GM19023 (cell line): Measurements from ENCODE around the gene FGD2.

ENCODE experiments used
- ATAC-seq: cut with Tn5 transposase; IDR thresholded peaks from one replicate; pipeline ENCODE4 v1.9.1; 2021; ENCODE audit warnings: mild to moderate bottlenecking, moderate library complexity; ENCODE audit not compliant: unreplicated experiment

FGD2 gene

DNA sequence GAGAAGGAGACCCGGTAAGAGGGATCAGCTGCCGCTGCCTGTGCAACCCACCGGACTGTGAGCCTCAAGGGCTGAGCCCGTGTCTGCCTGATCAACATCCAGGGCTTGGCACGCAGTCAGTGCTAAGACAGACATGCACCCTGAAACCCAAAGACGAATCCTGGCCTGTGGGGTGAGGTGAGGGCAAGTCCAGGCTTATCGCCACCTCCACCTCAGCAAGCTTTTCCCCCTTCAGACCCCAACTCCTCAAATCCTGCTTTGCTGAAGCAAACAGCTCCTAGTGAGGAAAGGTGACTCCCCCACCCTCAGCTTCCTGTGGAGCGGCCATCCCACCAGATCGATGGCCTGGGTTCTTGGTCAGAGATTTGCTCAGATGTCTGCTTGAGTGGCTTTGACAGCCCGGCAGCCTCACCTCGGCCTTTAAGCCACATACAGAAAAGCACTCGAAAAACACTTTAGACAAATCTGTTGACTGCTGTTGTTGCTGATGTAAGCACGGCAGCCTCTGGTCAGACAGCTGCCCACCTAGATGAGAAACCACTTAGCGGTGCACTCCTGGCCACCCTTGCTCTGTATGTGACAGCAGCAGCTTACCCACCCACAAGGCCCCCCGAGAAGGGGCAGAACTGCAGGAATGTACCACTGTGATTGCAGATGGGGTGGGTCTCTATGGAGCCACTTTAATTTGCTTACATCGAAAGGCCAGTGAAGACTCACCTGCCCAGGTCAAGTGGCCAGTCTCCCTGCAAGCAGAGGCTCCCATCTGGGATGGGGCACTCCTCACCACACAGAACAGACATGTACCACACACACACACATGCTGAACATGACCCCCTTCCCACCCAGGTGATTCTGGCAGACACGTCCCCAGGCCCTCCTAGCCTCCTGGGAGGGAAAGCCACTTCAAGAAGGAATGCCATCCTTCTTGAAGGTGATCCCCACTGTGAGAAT, 34.3 kb upstream of the FGD2 start:
- ATAC-seq = no peak

DNA sequence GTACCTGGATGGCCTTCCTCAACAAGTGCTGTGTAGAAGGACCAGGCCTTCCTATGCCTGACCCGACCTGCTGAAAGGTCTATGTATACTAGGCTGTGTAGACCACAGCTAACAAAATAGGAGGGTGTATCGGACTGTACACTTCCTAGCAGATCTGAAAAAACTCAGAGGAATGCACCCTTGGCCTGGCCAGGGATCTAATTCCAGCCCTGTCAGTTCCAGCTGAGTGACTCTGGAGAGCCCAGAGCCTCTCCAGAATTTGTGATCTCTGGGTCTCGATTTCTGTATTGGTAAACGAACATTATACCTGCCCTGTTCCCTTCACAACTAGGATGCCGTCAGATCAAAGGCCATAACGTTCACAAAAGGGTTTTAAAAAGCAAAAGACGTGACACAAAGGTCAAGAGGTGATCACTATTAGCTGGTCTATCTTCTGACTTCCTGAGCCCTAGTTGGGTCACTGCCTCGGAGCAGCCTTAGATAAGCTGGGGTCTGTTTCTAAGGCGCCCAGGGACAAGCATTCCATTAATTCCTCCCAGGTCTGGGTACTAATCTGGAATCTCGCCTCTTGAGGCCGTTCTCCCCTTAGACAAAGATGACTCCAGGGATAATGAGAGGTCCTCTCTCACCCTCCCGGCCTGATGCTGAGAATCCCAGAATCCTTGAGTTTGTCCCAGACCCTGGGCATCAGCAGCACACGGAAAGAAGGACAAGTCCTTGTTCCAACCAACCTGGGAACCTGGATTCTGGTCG, 33.4 kb upstream of the FGD2 start:
- no peak for ATAC-seq

DNA sequence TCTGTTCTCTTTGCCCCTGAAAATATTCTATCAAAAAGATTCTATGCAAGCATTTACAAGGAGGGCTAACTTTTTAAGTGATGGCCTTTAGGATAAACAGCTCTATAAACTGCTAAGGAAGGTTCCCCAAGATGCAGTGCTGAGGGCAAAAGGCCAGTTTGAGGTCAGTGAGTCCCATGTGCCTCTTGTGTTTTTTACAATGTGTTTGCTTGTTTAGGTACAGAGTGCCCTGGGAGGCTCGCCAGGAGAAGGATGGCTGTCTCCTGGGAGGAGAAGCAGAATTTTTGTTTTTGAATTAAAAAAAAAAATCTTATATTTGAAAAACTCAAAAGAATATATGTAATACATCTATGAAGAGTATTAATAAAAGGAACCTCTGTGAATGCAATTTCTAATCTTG, 32.3 kb upstream of the FGD2 start:
- no peak for ATAC-seq

DNA sequence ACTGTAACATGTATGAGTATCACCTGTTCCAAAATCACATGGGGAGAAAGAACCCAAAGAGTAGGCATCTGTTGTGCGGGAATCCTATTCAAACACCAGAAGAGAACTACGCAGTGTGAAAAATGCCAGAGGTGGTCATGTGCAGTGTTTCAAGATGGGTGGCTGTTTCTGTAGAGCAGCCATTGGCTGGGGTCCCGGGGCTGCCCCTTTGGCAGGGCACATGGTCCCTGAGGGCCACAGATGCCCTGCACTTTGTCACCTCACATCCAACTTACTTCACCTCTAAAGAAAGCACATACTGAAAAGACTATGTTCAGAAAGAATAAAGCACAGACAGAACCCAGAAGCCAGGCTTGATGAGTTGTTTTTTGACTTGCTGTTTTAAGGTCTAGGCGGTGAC, 31.8 kb upstream of the FGD2 start:
- no peak for ATAC-seq

DNA sequence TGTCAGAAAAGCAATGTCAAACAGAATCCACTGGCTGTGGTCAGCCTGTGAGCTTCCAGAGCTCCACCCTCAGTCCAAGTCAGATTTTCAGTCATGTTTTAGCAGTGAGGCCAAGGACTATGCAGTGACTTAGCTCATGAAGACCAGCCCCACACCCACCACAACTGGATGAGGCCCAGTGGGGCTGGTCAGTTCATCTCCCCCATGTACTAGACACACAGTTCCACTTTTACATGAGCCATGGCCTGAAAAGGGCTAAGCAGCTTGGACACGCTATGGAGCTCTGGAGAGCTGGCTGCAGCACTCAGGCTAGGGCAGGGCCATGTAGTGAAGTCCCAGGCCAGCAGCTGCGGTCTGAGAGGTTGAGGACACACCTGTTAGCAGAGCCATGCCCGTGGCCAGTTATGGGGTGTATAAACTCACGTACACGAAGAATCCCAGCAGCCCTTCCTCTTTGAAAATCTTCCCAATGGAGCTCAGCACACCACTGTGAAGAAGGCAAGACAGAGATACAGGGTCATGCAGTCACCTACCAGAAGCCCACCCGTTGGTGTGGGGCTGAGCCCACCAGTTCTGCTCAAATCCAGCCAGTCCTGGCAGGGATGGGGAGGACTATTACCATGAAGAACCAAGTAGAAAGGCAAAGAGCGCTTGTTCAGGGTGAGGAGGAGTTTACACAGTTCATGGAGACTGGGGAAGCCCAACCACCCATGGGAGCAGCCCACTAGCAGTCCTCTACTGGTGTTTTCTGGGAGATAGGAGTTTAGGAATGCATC, 30.0 kb upstream of the FGD2 start:
- no peak for ATAC-seq

DNA sequence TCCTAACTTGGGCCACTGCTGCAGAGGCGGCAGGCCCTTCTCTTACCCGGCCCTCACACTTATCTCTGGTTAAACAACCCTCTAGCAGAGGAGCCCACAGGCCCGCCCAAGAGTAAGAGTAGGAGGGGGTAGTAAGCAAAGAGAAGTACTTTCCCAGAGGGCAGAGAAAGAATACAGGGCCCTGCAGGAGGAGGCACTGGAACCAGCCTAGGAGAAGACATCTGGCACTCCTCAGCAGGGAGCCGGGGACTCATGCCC, 29.5 kb upstream of the FGD2 start:
- ATAC-seq = no peak

DNA sequence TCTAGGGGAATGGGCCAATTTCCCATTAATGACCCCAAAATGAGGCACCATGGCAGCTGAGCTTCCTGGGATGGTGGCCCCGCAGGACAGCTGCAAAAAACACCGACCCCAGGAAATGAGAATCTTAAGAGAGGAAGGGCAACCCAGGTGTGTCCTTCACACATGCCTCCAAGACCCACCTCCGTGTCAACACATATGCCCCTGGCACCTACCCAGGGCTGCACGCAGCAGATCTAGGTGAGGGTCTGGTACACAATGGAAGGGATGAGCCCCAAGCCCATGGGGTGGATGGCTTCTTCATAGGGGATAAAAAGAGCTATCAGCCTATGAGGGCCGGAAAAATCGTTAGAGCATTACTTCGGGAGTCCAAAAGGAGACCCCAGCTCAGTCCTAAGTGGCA, 28.9 kb upstream of the FGD2 start:
- ATAC-seq = no peak

DNA sequence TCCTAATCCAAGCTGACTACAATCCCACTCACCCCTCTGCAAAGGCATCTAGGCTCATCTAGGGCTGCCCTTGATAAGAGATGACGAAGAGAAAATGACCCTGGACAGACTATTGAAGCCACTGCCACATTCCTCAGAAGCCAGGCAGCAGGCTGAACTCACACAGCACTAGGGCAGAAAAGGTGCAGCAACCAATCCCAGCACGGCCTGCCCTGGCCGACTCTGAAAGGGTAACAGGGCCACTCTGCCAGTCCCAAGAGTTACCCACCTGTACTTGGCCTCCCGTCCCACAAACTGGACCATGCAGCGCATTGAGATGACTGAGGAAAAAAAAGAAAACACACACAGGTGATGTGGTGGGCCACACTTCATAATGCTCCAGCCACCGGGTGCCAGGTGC, 28.5 kb upstream of the FGD2 start:
- ATAC-seq = no peak

DNA sequence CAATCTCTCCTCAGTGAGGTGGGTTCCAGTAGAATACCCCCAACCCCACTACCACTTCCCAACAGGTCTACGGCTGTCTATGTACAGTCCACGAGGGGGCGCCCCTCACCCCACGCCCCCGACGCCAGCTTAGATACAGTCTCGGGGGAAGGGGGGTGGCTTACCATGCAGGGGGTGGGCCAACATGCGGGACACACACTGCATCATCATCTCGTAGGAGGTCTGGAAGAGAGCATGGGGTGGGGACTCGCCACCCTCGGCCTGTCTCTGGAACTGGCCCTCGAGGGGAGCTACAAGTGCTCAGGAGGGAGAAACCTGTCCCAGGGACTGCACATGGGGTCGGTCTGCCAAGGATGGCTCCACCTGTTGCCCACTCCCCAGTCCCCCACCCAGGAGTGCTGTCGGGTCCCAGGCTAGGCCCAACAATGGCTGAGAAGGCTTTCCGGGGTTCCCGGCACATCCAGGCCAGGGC, 27.9 kb upstream of the FGD2 start:
- ATAC-seq = no peak

DNA sequence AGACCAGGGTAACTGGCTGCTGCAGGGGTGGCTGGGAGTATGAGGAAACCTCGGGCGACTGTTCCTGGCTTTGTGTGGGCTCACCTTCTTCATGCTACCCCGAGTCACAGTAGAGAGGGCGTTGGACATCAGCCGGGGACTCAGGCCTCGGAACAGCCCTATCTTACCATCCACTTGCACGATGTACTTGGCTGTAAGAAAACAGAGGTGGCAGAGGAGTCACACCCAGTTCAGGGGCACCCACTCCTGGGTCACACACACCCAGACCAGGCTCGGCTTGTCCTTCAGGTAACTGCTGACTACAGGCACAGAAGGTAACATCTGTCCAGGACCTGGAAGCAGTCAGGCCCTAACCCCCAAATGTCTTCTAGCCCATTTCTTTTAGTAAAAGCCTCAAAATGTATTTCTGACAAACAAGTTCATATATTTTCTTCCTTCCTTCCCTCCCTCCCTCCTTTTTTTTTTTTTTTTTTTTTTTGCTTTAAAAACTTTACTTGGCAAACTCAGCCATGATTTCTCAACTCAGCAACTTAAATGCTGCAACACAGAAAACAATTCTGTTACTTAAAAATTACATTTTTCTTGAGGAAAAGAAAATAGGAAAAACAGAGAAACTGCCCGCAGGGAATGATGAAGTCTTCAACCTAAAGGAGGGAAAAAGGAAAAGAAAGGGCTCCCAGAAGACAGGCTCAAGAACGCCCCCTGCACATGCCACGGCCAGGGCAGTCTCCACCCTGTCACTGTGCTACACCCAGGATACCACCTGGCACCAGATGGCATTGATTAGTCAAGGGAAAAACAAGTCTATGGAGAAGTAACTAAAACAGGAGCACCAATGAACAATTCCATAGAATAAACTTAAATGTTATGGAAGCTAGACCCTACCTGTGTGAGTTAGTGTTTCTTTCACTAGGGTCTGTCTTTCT, 26.8 kb upstream of the FGD2 start:
- no peak for ATAC-seq

DNA sequence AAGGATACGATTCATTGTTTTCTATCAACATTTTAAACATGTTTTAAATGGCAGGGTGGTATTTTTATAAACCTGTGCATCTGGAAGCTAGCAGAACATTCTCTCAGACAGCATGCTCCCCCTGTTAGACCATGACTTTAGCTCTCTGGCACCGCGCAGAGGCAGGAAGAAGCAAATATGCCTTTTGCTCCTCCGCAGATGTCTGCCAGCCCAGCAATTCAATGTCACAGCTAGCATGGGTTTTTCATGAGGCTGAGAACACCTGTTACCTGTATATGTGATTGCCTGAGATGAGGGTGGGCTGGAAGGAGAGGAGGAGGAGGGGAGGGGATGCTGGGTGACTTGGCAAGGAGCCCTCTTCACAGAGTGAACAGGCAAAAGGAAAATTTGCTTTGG, 26.1 kb upstream of the FGD2 start:
- ATAC-seq = no peak

DNA sequence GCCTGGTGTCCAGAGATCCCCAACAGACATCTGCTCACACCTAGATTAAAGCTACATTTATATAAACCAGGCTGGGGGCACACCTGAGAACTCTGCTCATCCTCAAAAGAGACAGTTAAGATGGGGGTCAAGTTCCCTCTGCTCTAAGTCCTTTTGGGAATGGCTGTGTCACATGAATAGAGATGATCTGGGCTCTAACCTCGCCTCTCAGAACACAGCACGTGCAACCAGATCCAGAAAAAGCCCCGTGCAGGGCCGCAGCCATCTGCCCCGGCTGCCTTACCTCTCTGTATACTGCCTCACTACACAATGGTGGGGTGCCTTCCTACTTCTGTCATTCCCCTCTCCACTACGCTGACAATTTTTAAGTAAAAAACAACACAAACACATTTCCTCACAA, 25.3 kb upstream of the FGD2 start:
- no peak for ATAC-seq

DNA sequence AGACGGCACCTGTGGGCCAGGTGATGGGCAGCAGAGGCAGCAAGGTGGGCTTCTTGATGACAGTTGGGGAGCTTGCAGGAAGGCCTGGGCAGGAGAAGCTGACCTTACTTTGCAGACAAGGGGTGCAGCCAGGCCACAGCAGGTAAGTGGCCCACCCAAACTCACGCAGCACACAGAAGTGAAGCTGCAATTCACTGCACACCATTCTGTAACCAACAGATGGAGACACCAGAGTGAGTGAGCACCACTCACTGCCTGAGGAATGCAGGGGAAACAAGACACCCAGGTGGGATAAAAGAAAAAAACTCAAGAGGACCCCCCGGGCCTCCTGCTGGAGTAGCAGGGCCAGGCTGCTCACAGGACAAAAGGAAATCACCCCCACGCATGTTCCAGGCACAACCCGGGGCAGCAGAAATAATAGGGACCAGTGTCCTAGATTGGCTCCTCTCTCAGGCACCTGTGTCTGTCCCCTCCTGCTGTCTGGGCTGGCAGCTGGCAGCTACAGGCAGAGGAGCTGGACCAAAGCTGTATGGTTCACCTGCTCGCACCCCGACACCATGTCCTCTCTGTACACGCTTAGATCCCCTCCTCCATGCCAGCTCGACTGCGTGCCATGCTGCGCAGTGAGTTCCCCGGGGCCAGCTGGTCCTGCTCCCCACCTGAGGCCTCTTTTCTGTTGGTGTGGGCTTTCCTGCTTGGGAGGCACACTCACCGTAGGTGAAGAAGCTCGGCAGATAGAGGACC, 24.4 kb upstream of the FGD2 start:
- no peak for ATAC-seq

DNA sequence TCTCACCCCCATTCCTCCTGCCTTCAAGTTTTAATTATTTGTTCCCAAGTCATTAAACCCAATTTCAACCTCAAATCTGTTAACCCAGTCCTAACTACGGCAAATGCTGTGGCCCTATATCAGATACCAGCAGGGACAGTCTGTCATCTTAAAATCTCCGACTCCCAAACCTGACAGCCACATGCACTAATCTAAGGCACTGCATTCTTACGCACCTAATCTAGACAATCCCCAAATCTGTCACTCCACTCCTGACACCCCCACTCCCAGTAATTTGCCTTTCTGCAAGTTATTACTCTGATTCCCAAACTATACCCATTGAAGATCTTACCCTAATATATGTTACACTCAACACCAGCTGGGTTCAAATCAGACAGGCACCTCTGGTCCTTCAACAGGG, 21.9 kb upstream of the FGD2 start:
- no peak for ATAC-seq

DNA sequence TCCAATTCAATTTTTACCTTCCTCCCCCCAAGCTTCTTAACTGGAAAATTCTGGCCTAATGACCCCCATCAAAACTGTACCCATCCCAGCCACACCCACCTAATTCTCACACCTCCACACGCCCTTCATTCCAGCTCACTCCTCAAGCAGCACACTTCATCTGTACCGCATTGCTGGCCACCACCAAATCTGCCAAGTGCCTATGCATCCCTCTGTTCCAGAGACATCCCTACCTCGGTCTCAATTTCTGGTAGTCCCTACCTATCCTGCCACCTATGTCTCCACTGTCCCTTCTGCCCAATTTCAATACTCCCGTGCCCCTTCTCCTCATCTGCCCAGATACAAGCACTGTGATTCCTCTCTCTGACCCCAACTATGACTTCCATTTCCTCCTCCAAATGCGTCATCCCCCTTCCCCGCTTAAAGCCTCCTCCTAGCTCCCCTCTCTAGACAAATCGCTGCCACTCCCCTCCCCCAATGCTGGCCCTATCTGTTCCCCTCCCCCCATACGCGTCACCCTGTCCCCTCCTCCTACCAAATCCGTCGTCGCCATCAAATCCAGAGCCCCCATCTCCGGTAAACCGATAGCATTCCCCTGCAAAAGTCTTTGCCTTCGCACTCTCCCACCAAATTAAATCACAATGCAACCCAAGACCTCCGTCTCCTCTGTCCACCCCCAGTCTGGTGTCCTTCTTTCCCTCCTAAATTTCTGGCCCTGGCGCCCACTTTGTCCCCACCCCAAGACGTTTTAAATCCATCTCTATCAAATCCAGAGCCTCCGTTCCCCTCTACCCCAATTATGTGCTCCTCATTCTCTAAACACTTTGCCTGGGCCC, 20.7 kb upstream of the FGD2 start:
- no peak for ATAC-seq

DNA sequence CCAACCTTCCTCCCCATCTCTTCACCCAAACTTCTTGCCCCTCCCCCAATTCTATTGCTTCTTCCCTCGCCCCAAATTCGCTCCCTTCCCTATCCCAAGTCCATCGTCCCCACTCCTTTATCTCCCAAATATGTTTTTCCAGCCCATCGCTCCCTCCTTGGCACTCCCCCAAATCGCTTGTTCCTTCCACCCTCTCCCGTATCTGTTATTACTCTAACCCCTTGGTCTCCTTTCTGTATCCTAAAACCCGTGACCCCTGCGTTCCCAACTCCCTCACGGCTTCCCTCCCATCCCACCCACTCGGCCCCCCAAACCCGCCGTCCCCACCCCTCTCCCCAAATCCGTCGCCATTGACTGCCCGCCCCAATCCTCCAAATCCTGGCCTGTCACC, 20.0 kb upstream of the FGD2 start:
- no peak for ATAC-seq

DNA sequence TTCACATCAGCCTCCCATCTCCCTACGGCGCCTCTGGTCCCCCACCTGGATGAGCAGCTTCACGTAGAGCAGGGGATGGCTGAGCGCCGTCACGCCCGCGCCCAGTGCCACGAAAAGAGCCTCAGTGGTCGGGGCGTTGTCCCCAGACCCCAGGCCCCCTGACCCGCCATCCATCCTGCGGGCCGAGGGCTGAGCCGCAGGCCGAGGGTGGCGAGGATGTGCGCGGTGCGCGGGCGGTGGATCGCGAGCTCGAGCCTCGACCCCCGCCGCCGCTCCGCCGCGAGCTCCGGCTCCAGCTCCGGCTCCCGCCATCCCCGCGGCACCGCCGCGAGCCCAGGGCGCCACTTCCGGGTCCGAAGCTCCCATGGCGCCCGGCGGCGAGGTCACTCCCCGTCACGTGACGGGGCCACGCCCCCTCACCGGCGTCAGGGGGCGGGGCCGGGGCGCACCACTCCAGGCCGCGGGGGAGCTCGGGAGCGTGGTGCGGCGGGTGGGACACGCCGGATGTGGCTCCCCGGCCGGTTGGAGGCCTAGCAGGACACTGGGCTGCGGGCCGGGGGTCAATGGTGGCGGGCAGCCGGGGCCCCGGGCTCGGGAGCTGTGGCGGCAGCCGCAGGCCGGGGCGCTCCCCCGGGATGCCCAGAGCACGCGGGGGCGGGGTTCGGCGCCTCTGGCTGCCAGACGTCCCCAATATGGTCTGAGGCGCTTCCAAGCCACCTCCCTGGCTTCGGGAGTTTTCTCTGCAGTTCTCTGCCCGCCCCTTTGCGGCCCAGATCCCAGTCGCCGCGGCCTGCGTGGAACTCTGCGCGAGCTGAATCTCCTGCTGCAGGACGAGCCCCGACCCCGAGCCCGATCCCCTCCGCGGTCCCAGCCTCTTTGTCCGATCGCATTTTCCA, 19.4 kb upstream of the FGD2 start, which contains the start of gene MTCH1:
TSS of gene MTCH1 (minus strand) at position 389 of the 896 bp plus-strand sequence. CDS start at position 366, 23 bp downstream.
- peak; percentile 84 for ATAC-seq

DNA sequence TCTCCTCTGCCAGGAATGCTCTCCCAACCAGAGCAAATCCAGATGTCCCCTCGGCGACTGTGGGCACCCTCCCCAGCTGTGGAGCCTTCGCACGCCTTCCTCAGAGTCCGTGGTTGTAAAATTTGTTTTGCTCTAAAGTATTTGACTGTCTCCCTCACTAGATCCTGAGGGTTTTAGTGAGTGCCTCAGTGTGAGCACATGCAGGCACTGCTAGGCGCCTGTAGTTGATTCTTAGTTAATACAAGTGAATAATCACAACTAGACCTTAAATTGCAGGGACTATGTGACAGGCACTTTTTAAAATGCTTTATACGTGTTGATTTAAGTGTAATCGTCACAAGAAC, 18.8 kb upstream of the FGD2 start:
- ATAC-seq = no peak
